GM12878 (cell line): ENCODE results near the gene AMMECR1. TPM values are rescaled to one million over a fixed set of nuclear protein-coding genes. Genes with fewer than 3 reads are reported as not detected.

Experiments
- ATAC-seq: fragments of 200-7000 bp; cut with Tn5 transposase; 3 replicates; pipeline ENCODE4 v1.9.1; 2020; ENCODE audit warnings: mild to moderate bottlenecking, moderate library complexity
- BruUV-seq: library from RNA; stranded (reverse); fragments of 400-500 nt; replicated peaks from 2 replicates; lab custom pipeline; 2021; lab: Mats Ljungman, UMichigan
- CTCF ChIA-PET: fragments of 300-600 bp; sonication (Branson Sonifier 250); formaldehyde crosslinking; extraction: SDS; loops from one replicate; lab custom pipeline; 2021; ENCODE audit warnings: inconsistent platforms; lab: Yijun Ruan, JAX
- POLR2A ChIA-PET: fragments of 350-600 bp; formaldehyde crosslinking; extraction: SDS; loops from one replicate; lab custom pipeline; 2021; ENCODE audit warnings: inconsistent platforms; lab: Charles Lee
- RAD21 ChIA-PET: fragments of 300-600 bp; sonication (Branson Sonifier 250); formaldehyde crosslinking; loops from one replicate; lab custom pipeline; 2023; ENCODE audit warnings: antibody characterized with exemption; ENCODE audit not compliant: unreplicated experiment; lab: Charles Lee
- SMC1A ChIA-PET: fragments of 300-600 bp; sonication (Branson Sonifier 250); formaldehyde crosslinking; loops from one replicate; lab custom pipeline; 2023; ENCODE audit not compliant: unreplicated experiment, uncharacterized antibody; lab: Charles Lee
- DNase-seq: peaks from one replicate; pipeline ENCODE4 v3.0.0-alpha.2; 2011; ENCODE audit warnings: low read depth, low spot score
- FAIRE-seq: peaks from 3 replicates; lab custom pipeline; 2011; peaks lifted over from hg19 to GRCh38; lab: Jason Lieb, UNC
- H2AFZ ChIP-seq: 2 replicates; pipeline ENCODE4 v1.6.0; 2011; ENCODE audit warnings: low read depth, low read length, control low read depth; ENCODE audit not compliant: control insufficient read depth
- H3K27ac ChIP-seq: 2 replicates; pipeline ENCODE4 v1.5.1; 2011; ENCODE audit warnings: control low read depth; ENCODE audit not compliant: control insufficient read depth, insufficient read depth
- H3K27me3 ChIP-seq, 2 experiments: replicated peaks in 1 of 2; 2 replicates each; pipeline versions ENCODE4 v1.6.0 to v1.6.1; 2011; ENCODE audit warnings: low read length in 1 of 2; ENCODE audit not compliant: control insufficient read depth in 2 of 2, insufficient read depth in 2 of 2
- H3K36me3 ChIP-seq, 2 experiments: 2 replicates each; pipeline ENCODE4 v1.5.1; 2011; ENCODE audit warnings: low read length in 1 of 2; ENCODE audit not compliant: control insufficient read depth in 2 of 2, insufficient read depth in 2 of 2
- H3K4me1 ChIP-seq: 2 replicates; pipeline ENCODE4 v1.6.1; 2011; ENCODE audit warnings: mild to moderate bottlenecking, low read length, moderate library complexity, mixed read lengths; ENCODE audit not compliant: control insufficient read depth, insufficient read depth
- H3K4me2 ChIP-seq: 2 replicates; pipeline ENCODE4 v1.6.0; 2011; ENCODE audit warnings: control low read depth; ENCODE audit not compliant: control insufficient read depth, insufficient read depth
- H3K4me3 ChIP-seq: fragments of 200-600 bp; sonication (generic); 2 replicates; pipeline ENCODE4 v1.5.1; 2016
- H3K79me2 ChIP-seq: 2 replicates; pipeline ENCODE4 v1.6.0; 2011; ENCODE audit warnings: low read length; ENCODE audit not compliant: control insufficient read depth, insufficient read depth
- H3K9ac ChIP-seq: 2 replicates; pipeline ENCODE4 v1.8.0; 2011; ENCODE audit warnings: low read length, control low read depth, mixed read lengths; ENCODE audit not compliant: control insufficient read depth, insufficient read depth
- H3K9me3 ChIP-seq: replicated peaks from 3 replicates; pipeline ENCODE4 v1.5.1; 2011; ENCODE audit warnings: mild to moderate bottlenecking, low read length; ENCODE audit not compliant: control insufficient read depth, insufficient read depth
- H4K20me1 ChIP-seq: 2 replicates; pipeline ENCODE4 v1.6.0; 2011; ENCODE audit not compliant: control insufficient read depth, insufficient read depth
- WGBS: methylation state at CpG from one replicate; pipeline ENCODE4 v1.1.6; 2016; ENCODE audit warnings: low lambda C conversion rate; ENCODE audit not compliant: insufficient replicate concordance, insufficient coverage; ENCODE audit errors: missing lambda C conversion rate; 5-methylcytosine and 5-hydroxymethylcytosine counted together
- in situ Hi-C: fragments of 300-500 bp; cut with MboI; formaldehyde crosslinking; loops from 9 replicates; pipeline ENCODE4 v1.14.3; 2018; ENCODE audit warnings: mixed read lengths
- intact Hi-C: fragments of 100-400 bp; cut with micrococcal nuclease; formaldehyde crosslinking; loops from one replicate; pipeline ENCODE4 v1.14.2; 2022; ENCODE audit not compliant: unreplicated experiment
- polyA plus RNA-seq, 11 experiments: library from polyadenylated mRNA; depleted of rRNA in 4 of 11; unstranded in 6 of 11; stranded (reverse) in 5 of 11; fragments of >200 nt; fragmentation: Nextera tagmentation in 4 of 11; fragmentation: Illumina TruSeq in 1 of 11; extraction: Ambion mirVana in 4 of 11; extraction: Trizol in 1 of 11; gene quantifications; 1 replicate in 1 of 11; 2 replicates in 10 of 11; pipeline versions ENCODE4 v1.2.1 to v1.2.3, GENCODE V29; 2011 to 2016; ENCODE audit warnings: inconsistent platforms in 2 of 11, missing spikeins in 2 of 11, low read depth in 1 of 11
- total RNA-seq, 4 experiments: library from RNA; depleted of rRNA in 3 of 4; stranded (reverse); fragments of >200 nt in 3 of 4; fragmentation: Illumina TruSeq in 1 of 4; extraction: Trizol in 1 of 4; gene quantifications; 2 replicates each; pipeline versions ENCODE4 v1.2.1 to v1.2.3, GENCODE V29; 2013 to 2021
- TF ChIP-seq, protein P1 (sequence below): IDR thresholded peaks from 2 replicates; pipeline ENCODE4 v1.6.1; 2012; ENCODE audit warnings: improper control_type of control experiment, low read depth, low read length; ENCODE audit not compliant: insufficient replicate concordance
- TF ChIP-seq, protein P2 (sequence below): IDR thresholded peaks from 2 replicates; pipeline ENCODE4 v1.6.1; 2012; ENCODE audit warnings: low read length, inconsistent platforms

AMMECR1 gene
- total and polyA plus RNA-seq, 10 of the 15 experiments (the other 5 are each of a cell fraction or from before 2014, with no cell fraction given), result 4.9 to 25.6 (median 10.7) TPM

DNA sequence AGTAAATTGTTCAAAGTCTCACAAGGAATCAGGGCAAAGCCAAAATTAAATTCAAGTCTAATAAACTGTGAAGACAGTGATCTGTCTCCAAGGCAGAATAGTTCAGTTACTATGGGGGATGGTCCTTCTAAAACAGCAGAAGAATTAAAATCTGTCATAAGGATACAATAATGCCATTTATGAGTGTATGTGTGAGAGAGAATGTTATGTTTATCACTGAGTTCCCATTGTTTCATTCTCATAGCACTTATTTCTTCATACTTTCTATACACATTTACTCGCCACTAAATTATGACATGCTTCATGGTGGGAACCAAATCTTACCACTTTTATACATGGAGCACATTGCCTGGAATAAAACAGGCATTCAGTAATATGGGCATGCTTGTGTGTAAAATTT lies 102.5 kb downstream of the AMMECR1 start (continued):
- TF ChIP-seq, protein P1, sequence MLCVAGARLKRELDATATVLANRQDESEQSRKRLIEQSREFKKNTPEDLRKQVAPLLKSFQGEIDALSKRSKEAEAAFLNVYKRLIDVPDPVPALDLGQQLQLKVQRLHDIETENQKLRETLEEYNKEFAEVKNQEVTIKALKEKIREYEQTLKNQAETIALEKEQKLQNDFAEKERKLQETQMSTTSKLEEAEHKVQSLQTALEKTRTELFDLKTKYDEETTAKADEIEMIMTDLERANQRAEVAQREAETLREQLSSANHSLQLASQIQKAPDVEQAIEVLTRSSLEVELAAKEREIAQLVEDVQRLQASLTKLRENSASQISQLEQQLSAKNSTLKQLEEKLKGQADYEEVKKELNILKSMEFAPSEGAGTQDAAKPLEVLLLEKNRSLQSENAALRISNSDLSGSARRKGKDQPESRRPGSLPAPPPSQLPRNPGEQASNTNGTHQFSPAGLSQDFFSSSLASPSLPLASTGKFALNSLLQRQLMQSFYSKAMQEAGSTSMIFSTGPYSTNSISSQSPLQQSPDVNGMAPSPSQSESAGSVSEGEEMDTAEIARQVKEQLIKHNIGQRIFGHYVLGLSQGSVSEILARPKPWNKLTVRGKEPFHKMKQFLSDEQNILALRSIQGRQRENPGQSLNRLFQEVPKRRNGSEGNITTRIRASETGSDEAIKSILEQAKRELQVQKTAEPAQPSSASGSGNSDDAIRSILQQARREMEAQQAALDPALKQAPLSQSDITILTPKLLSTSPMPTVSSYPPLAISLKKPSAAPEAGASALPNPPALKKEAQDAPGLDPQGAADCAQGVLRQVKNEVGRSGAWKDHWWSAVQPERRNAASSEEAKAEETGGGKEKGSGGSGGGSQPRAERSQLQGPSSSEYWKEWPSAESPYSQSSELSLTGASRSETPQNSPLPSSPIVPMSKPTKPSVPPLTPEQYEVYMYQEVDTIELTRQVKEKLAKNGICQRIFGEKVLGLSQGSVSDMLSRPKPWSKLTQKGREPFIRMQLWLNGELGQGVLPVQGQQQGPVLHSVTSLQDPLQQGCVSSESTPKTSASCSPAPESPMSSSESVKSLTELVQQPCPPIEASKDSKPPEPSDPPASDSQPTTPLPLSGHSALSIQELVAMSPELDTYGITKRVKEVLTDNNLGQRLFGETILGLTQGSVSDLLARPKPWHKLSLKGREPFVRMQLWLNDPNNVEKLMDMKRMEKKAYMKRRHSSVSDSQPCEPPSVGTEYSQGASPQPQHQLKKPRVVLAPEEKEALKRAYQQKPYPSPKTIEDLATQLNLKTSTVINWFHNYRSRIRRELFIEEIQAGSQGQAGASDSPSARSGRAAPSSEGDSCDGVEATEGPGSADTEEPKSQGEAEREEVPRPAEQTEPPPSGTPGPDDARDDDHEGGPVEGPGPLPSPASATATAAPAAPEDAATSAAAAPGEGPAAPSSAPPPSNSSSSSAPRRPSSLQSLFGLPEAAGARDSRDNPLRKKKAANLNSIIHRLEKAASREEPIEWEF, result no peak

DNA sequence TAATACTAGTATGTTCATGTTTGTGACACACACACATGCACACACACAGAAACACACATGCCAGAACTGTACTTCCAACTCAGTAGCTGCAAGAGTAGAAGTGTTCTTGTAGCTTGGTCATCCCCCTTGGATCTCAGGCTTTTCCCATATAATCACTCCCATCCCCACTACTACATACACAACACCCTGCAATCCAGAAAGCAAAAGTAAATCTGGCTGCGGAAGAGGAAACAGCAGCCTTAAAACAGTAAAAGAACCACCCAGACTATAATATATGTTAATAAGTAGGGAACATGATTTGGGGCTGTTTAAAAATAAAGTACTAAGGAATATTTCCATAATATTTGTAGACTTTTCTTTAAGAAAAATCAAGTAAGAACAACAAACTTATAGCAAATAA lies 103.2 kb downstream of the AMMECR1 start:
- BruUV-seq, result no TSS peak
- ChIA-PET SMC1A (interaction anchor here (0.6 to 1.4 kb wide), 2 partner anchors 10 to 156 kb away, joined by 3 read pairs; no protein-coding TSS in a partner anchor), CTCF (interaction anchor here (1.2 kb wide), 1 partner anchor 94 kb away, joined by 3 read pairs; no protein-coding TSS in a partner anchor), RAD21 (no interaction called here), POLR2A (no interaction called here)
- no peaks in the 10 kb centered on the region for H4K20me1 ChIP-seq
- intact Hi-C loops, result no loop called here
- no peaks in the 10 kb centered on the region for H3K36me3 ChIP-seq
- H3K4me1 ChIP-seq, result no peaks in the 10 kb centered on the region
- WGBS, result 50% methylated on average over 1 of the region's 1 CpG
- H3K27me3 ChIP-seq, result no peaks in the 10 kb centered on the region
- H3K9ac ChIP-seq, result no peak overlapping the region
- no peak for ATAC-seq
- H3K27ac ChIP-seq, result no peak overlapping the region
- no peak for DNase-seq
- no peak for FAIRE-seq
- TF ChIP-seq, protein P2, sequence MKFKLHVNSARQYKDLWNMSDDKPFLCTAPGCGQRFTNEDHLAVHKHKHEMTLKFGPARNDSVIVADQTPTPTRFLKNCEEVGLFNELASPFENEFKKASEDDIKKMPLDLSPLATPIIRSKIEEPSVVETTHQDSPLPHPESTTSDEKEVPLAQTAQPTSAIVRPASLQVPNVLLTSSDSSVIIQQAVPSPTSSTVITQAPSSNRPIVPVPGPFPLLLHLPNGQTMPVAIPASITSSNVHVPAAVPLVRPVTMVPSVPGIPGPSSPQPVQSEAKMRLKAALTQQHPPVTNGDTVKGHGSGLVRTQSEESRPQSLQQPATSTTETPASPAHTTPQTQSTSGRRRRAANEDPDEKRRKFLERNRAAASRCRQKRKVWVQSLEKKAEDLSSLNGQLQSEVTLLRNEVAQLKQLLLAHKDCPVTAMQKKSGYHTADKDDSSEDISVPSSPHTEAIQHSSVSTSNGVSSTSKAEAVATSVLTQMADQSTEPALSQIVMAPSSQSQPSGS, result no peak
- no peak overlapping the region for H3K4me3 ChIP-seq
- H3K9me3 ChIP-seq, result no peaks in the 10 kb centered on the region
- H2AFZ ChIP-seq, result no peak overlapping the region
- H3K4me2 ChIP-seq, result no peak overlapping the region
- no peaks in the 10 kb centered on the region for H3K79me2 ChIP-seq
- in situ Hi-C loops, result no loop called here
